ENCODE data around the gene OR5P2.
A peak's percentile ranks its signal among the peaks of the same experiment; 100 is the strongest.

DNA sequence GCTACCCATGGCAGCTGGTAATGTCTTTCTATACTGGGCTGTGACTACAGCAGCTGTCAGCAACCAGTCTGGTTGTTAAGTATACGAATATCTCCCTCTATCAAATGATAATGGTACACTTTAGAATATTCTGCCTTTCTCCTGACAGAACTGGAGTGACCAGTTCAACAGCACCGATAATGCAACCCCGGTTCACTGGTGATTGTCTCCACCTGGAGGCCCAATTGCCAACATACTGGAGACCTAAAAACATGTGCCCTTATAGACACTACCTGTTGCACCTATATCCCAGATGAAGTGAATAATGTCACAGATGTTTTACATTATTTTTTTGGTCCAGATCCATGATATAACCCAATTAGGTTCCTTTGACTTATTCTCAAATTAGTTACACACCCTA lies 21.1 kb downstream of the OR5P2 start:
- TF ChIP-seq, protein P1, sequence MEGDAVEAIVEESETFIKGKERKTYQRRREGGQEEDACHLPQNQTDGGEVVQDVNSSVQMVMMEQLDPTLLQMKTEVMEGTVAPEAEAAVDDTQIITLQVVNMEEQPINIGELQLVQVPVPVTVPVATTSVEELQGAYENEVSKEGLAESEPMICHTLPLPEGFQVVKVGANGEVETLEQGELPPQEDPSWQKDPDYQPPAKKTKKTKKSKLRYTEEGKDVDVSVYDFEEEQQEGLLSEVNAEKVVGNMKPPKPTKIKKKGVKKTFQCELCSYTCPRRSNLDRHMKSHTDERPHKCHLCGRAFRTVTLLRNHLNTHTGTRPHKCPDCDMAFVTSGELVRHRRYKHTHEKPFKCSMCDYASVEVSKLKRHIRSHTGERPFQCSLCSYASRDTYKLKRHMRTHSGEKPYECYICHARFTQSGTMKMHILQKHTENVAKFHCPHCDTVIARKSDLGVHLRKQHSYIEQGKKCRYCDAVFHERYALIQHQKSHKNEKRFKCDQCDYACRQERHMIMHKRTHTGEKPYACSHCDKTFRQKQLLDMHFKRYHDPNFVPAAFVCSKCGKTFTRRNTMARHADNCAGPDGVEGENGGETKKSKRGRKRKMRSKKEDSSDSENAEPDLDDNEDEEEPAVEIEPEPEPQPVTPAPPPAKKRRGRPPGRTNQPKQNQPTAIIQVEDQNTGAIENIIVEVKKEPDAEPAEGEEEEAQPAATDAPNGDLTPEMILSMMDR (conservative IDR thresholded peaks at IDR 0.05; ENCODE audit: low read depth in 2 of 2) = peak; percentile 28 to 43; a peak in 3 of 4 replicates
- TF ChIP-seq EZH2phosphoT487 (IDR thresholded peaks at IDR 0.05; ENCODE audit: unreplicated experiment) (no peak), EZH2 (IDR thresholded peaks at IDR 0.05; ENCODE audit: low read depth, unreplicated experiment) (no peak), POLR2AphosphoS5 (IDR thresholded peaks at IDR 0.05; ENCODE audit: low read depth) (no peak), NANOG (IDR thresholded peaks at IDR 0.05; ENCODE audit: borderline replicate concordance) (no peak), CREB1 (CRISPR knock-in tag; IDR thresholded peaks at IDR 0.05; ENCODE audit: low read depth) (no peak), ZNF114 (CRISPR knock-in tag; IDR thresholded peaks at IDR 0.05) (no peak), STAT1 (IDR thresholded peaks at IDR 0.05; ENCODE audit: unreplicated experiment) (no peak), JUNB (IDR thresholded peaks at IDR 0.05; ENCODE audit: unreplicated experiment) (no peak)
- TF ChIP-seq, protein P2, sequence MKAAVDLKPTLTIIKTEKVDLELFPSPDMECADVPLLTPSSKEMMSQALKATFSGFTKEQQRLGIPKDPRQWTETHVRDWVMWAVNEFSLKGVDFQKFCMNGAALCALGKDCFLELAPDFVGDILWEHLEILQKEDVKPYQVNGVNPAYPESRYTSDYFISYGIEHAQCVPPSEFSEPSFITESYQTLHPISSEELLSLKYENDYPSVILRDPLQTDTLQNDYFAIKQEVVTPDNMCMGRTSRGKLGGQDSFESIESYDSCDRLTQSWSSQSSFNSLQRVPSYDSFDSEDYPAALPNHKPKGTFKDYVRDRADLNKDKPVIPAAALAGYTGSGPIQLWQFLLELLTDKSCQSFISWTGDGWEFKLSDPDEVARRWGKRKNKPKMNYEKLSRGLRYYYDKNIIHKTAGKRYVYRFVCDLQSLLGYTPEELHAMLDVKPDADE (IDR thresholded peaks at IDR 0.05) = no peak
- TF ChIP-seq, protein P3, sequence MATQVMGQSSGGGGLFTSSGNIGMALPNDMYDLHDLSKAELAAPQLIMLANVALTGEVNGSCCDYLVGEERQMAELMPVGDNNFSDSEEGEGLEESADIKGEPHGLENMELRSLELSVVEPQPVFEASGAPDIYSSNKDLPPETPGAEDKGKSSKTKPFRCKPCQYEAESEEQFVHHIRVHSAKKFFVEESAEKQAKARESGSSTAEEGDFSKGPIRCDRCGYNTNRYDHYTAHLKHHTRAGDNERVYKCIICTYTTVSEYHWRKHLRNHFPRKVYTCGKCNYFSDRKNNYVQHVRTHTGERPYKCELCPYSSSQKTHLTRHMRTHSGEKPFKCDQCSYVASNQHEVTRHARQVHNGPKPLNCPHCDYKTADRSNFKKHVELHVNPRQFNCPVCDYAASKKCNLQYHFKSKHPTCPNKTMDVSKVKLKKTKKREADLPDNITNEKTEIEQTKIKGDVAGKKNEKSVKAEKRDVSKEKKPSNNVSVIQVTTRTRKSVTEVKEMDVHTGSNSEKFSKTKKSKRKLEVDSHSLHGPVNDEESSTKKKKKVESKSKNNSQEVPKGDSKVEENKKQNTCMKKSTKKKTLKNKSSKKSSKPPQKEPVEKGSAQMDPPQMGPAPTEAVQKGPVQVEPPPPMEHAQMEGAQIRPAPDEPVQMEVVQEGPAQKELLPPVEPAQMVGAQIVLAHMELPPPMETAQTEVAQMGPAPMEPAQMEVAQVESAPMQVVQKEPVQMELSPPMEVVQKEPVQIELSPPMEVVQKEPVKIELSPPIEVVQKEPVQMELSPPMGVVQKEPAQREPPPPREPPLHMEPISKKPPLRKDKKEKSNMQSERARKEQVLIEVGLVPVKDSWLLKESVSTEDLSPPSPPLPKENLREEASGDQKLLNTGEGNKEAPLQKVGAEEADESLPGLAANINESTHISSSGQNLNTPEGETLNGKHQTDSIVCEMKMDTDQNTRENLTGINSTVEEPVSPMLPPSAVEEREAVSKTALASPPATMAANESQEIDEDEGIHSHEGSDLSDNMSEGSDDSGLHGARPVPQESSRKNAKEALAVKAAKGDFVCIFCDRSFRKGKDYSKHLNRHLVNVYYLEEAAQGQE (IDR thresholded peaks at IDR 0.05; ENCODE audit: unreplicated experiment) = no peak
- TF ChIP-seq, protein P4, sequence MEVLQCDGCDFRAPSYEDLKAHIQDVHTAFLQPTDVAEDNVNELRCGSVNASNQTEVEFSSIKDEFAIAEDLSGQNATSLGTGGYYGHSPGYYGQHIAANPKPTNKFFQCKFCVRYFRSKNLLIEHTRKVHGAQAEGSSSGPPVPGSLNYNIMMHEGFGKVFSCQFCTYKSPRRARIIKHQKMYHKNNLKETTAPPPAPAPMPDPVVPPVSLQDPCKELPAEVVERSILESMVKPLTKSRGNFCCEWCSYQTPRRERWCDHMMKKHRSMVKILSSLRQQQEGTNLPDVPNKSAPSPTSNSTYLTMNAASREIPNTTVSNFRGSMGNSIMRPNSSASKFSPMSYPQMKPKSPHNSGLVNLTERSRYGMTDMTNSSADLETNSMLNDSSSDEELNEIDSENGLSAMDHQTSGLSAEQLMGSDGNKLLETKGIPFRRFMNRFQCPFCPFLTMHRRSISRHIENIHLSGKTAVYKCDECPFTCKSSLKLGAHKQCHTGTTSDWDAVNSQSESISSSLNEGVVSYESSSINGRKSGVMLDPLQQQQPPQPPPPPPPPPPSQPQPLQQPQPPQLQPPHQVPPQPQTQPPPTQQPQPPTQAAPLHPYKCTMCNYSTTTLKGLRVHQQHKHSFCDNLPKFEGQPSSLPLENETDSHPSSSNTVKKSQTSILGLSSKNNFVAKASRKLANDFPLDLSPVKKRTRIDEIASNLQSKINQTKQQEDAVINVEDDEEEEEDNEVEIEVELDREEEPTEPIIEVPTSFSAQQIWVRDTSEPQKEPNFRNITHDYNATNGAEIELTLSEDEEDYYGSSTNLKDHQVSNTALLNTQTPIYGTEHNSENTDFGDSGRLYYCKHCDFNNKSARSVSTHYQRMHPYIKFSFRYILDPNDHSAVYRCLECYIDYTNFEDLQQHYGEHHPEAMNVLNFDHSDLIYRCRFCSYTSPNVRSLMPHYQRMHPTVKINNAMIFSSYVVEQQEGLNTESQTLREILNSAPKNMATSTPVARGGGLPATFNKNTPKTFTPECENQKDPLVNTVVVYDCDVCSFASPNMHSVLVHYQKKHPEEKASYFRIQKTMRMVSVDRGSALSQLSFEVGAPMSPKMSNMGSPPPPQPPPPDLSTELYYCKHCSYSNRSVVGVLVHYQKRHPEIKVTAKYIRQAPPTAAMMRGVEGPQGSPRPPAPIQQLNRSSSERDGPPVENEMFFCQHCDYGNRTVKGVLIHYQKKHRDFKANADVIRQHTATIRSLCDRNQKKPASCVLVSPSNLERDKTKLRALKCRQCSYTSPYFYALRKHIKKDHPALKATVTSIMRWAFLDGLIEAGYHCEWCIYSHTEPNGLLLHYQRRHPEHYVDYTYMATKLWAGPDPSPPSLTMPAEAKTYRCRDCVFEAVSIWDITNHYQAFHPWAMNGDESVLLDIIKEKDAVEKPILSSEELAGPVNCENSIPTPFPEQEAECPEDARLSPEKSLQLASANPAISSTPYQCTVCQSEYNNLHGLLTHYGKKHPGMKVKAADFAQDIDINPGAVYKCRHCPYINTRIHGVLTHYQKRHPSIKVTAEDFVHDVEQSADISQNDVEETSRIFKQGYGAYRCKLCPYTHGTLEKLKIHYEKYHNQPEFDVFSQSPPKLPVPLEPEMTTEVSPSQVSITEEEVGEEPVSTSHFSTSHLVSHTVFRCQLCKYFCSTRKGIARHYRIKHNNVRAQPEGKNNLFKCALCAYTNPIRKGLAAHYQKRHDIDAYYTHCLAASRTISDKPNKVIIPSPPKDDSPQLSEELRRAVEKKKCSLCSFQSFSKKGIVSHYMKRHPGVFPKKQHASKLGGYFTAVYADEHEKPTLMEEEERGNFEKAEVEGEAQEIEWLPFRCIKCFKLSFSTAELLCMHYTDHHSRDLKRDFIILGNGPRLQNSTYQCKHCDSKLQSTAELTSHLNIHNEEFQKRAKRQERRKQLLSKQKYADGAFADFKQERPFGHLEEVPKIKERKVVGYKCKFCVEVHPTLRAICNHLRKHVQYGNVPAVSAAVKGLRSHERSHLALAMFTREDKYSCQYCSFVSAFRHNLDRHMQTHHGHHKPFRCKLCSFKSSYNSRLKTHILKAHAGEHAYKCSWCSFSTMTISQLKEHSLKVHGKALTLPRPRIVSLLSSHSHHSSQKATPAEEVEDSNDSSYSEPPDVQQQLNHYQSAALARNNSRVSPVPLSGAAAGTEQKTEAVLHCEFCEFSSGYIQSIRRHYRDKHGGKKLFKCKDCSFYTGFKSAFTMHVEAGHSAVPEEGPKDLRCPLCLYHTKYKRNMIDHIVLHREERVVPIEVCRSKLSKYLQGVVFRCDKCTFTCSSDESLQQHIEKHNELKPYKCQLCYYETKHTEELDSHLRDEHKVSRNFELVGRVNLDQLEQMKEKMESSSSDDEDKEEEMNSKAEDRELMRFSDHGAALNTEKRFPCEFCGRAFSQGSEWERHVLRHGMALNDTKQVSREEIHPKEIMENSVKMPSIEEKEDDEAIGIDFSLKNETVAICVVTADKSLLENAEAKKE (CRISPR knock-in tag; IDR thresholded peaks at IDR 0.05) = no peak

Data from GM23338 (cell line).